ENCODE measurements around the gene EXOC8.

- TF ChIP-seq CTCF (conservative IDR thresholded peaks at IDR 0.05; ENCODE audit: low read depth in 2 of 2), result no peak
- no peak for TF ChIP-seq STAT1 (IDR thresholded peaks at IDR 0.05; ENCODE audit: unreplicated experiment)
- no peak for TF ChIP-seq EZH2 (IDR thresholded peaks at IDR 0.05; ENCODE audit: low read depth, unreplicated experiment)
- TF ChIP-seq POLR2AphosphoS5 (IDR thresholded peaks at IDR 0.05; ENCODE audit: low read depth), result no peak
- TF ChIP-seq CREB1 (CRISPR knock-in tag; IDR thresholded peaks at IDR 0.05; ENCODE audit: low read depth), result no peak
- TF ChIP-seq ZNF114 (CRISPR knock-in tag; IDR thresholded peaks at IDR 0.05), result no peak
- no peak for TF ChIP-seq ETS1 (IDR thresholded peaks at IDR 0.05)
- TF ChIP-seq EZH2phosphoT487 (IDR thresholded peaks at IDR 0.05; ENCODE audit: unreplicated experiment), result no peak
- TF ChIP-seq REST (IDR thresholded peaks at IDR 0.05; ENCODE audit: unreplicated experiment), result no peak
These were observed 45.7 kb upstream of the EXOC8 start for GRCh38 chr1:231383159-231383860.
